GM04503 (cell line): ENCODE results near the gene FBXL13.
"Not testable (repeated sequence)": the region's sequence is repeated elsewhere in the genome, so short reads cannot be mapped to it uniquely, and the experiment has no call there.

Experiments
- DNase-seq: peaks from one replicate; pipeline ENCODE4 v3.0.0-alpha.2; 2012; ENCODE audit warnings: low read depth

Gene FBXL13

GRCh38 chr7:103079836-103080235 lies 5.2 kb upstream of the FBXL13 start:
- no peak for DNase-seq

- DNase-seq: not testable (repeated sequence)
These were observed 3.6 kb upstream of the FBXL13 start for GRCh38 chr7:103078226-103078625.

- no peak for DNase-seq
These were observed 2.7 kb upstream of the FBXL13 start for GRCh38 chr7:103077318-103077717.

- DNase-seq: no peak
These were observed 2.2 kb upstream of the FBXL13 start for GRCh38 chr7:103076764-103077163.

- DNase-seq: no peak
These were observed 832 bp upstream of the FBXL13 start for GRCh38 chr7:103075337-103075918.

GRCh38 chr7:103073989-103074518 lies 542 bp downstream of the FBXL13 start:
- no peak for DNase-seq

GRCh38 chr7:103071000-103071399 lies 3.6 kb downstream of the FBXL13 start:
- no peak for DNase-seq

GRCh38 chr7:103068414-103069403 lies 5.9 kb downstream of the FBXL13 start:
- no peak for DNase-seq

- no peak for DNase-seq
These were observed 8.9 kb downstream of the FBXL13 start for GRCh38 chr7:103065667-103066066.

GRCh38 chr7:103063895-103064294 lies 10.7 kb downstream of the FBXL13 start:
- DNase-seq: no peak

GRCh38 chr7:103059471-103059870 lies 15.1 kb downstream of the FBXL13 start:
- no peak for DNase-seq

GRCh38 chr7:103058122-103058521 lies 16.5 kb downstream of the FBXL13 start:
- no peak for DNase-seq

GRCh38 chr7:103056006-103056405 lies 18.6 kb downstream of the FBXL13 start:
- DNase-seq: not testable (repeated sequence)

GRCh38 chr7:103051519-103051918 lies 23.1 kb downstream of the FBXL13 start:
- no peak for DNase-seq

GRCh38 chr7:103048833-103049232 lies 25.8 kb downstream of the FBXL13 start:
- DNase-seq: no peak

GRCh38 chr7:103041815-103042214 lies 32.8 kb downstream of the FBXL13 start:
- DNase-seq: not testable (repeated sequence)

- not testable (repeated sequence) for DNase-seq
These were observed 36.5 kb downstream of the FBXL13 start for GRCh38 chr7:103037823-103038739.

- DNase-seq: no peak
These were observed 37.1 kb downstream of the FBXL13 start for GRCh38 chr7:103037476-103037822.

- not testable (repeated sequence) for DNase-seq
These were observed 40.3 kb downstream of the FBXL13 start for GRCh38 chr7:103034318-103034717.

GRCh38 chr7:103031781-103032180 lies 42.8 kb downstream of the FBXL13 start:
- peak; percentile 4 for DNase-seq

- DNase-seq: no peak
These were observed 43.6 kb downstream of the FBXL13 start for GRCh38 chr7:103031024-103031423.

GRCh38 chr7:103025341-103025740 lies 49.3 kb downstream of the FBXL13 start:
- DNase-seq: no peak
